GM23338 (cell line): ENCODE data around the gene WDR49. TPM values are rescaled to one million over a fixed set of nuclear protein-coding genes. Genes with fewer than 3 reads are reported as not detected.
A peak's percentile ranks its signal among the peaks of the same experiment; 100 is the strongest.

Experiments
- ATAC-seq: fragments of 200-7000 bp; cut with Tn5 transposase; 3 replicates; pipeline ENCODE4 v1.9.1; 2020
- DNase-seq: peaks from one replicate; pipeline ENCODE4 v3.0.0-alpha.2; 2015; ENCODE audit warnings: low spot score
- H2AFZ ChIP-seq: fragments of 200-600 bp; sonication (generic); 2 replicates; pipeline ENCODE4 v1.8.0; 2016; ENCODE audit warnings: antibody characterized with exemption, mild to moderate bottlenecking, moderate library complexity
- H3F3A ChIP-seq: fragments of 200-600 bp; sonication (generic); replicated peaks from 2 replicates; pipeline ENCODE4 v1.8.0; 2017; ENCODE audit warnings: antibody characterized with exemption, mixed run types, low read depth
- H3K27ac ChIP-seq: fragments of 200-600 bp; sonication (generic); 2 replicates; pipeline ENCODE4 v1.6.1; 2016; ENCODE audit warnings: low read depth
- H3K27me3 ChIP-seq: fragments of 200-600 bp; sonication (generic); 2 replicates; pipeline ENCODE4 v1.8.0; 2016; ENCODE audit warnings: mild to moderate bottlenecking, mixed run types, moderate library complexity; ENCODE audit not compliant: insufficient read depth
- H3K36me3 ChIP-seq: fragments of 200-600 bp; sonication (generic); 2 replicates; pipeline ENCODE4 v1.8.0; 2016; ENCODE audit warnings: mild to moderate bottlenecking; ENCODE audit not compliant: insufficient read depth
- H3K4me1 ChIP-seq: fragments of 200-600 bp; sonication (generic); 2 replicates; pipeline ENCODE4 v1.8.0; 2016; ENCODE audit warnings: mild to moderate bottlenecking, moderate library complexity; ENCODE audit not compliant: insufficient read depth
- H3K4me2 ChIP-seq: fragments of 200-600 bp; sonication (generic); 2 replicates; pipeline ENCODE4 v1.7.1; 2017; ENCODE audit warnings: mixed run types
- H3K4me3 ChIP-seq: fragments of 200-600 bp; sonication (generic); 2 replicates; pipeline ENCODE4 v1.6.1; 2016; ENCODE audit warnings: mixed run types
- H3K79me2 ChIP-seq: fragments of 200-600 bp; sonication (generic); replicated peaks from 2 replicates; pipeline ENCODE4 v1.8.0; 2017; ENCODE audit warnings: mild to moderate bottlenecking; ENCODE audit not compliant: insufficient read depth
- H3K9me2 ChIP-seq: fragments of 200-600 bp; sonication (generic); 2 replicates; pipeline ENCODE4 v1.8.0; 2017; ENCODE audit not compliant: insufficient read depth
- H4K20me1 ChIP-seq: fragments of 200-600 bp; sonication (generic); replicated peaks from 2 replicates; pipeline ENCODE4 v1.8.0; 2017; ENCODE audit warnings: mild to moderate bottlenecking; ENCODE audit not compliant: insufficient read depth
- H3K27ac Mint-ChIP-seq: 2 replicates; pipeline ENCODE4 v1.8.0; 2020; ENCODE audit warnings: inconsistent platforms, mild to moderate bottlenecking, moderate library complexity, mixed read lengths
- H3K27me3 Mint-ChIP-seq: 3 replicates; pipeline ENCODE4 v1.8.0; 2022; ENCODE audit warnings: low read depth, mild to moderate bottlenecking, moderate library complexity, mixed read lengths, inconsistent platforms; ENCODE audit not compliant: insufficient read depth, poor library complexity
- H3K36me3 Mint-ChIP-seq: 3 replicates; pipeline ENCODE4 v1.8.0; 2021; ENCODE audit warnings: low read depth, mild to moderate bottlenecking, inconsistent platforms, moderate library complexity, mixed read lengths
- H3K4me1 Mint-ChIP-seq: 3 replicates; pipeline ENCODE4 v1.8.0; 2020; ENCODE audit warnings: mild to moderate bottlenecking, inconsistent platforms, mixed read lengths
- H3K4me3 Mint-ChIP-seq: 3 replicates; pipeline ENCODE4 v1.8.0; 2021; ENCODE audit warnings: moderate library complexity, mild to moderate bottlenecking, inconsistent platforms, mixed read lengths
- H3K9me3 Mint-ChIP-seq: 3 replicates; pipeline ENCODE4 v1.8.0; 2020; ENCODE audit warnings: moderate library complexity, mild to moderate bottlenecking, inconsistent platforms, mixed read lengths
- CREB1 ChIP-seq: fragments of 250-450 bp; sonication (Bioruptor Pico); IDR thresholded peaks from 2 replicates; pipeline ENCODE4 v1.5.0; 2020; ENCODE audit warnings: low read depth, mild to moderate bottlenecking, moderate library complexity
- CTCF ChIP-seq, 2 experiments: fragments of 200-600 bp in 1 of 2; sonication (generic) in 1 of 2; conservative IDR thresholded peaks; 2 replicates each; pipeline versions ENCODE4 v1.5.1 to v1.6.1; 2016 to 2017; ENCODE audit warnings: antibody characterized with exemption in 2 of 2, low read depth in 2 of 2, mild to moderate bottlenecking in 2 of 2, moderate library complexity in 1 of 2
- EZH2phosphoT487 ChIP-seq: fragments of 200-600 bp; sonication (generic); IDR thresholded peaks from one replicate; pipeline ENCODE4 v1.8.1; 2018; ENCODE audit warnings: antibody characterized with exemption; ENCODE audit not compliant: unreplicated experiment
- JUNB ChIP-seq: IDR thresholded peaks from one replicate; pipeline ENCODE4 v1.6.1; 2016; ENCODE audit warnings: antibody characterized with exemption; ENCODE audit not compliant: unreplicated experiment
- STAT1 ChIP-seq: IDR thresholded peaks from one replicate; pipeline ENCODE4 v1.6.1; 2016; ENCODE audit warnings: antibody characterized with exemption; ENCODE audit not compliant: unreplicated experiment
- ZNF114 ChIP-seq: fragments of 250-450 bp; sonication (Bioruptor Pico); IDR thresholded peaks from 2 replicates; pipeline ENCODE4 v1.5.0; 2020; ENCODE audit warnings: mild to moderate bottlenecking, moderate library complexity
- ZNF331 ChIP-seq: fragments of 250-450 bp; sonication (Bioruptor Pico); IDR thresholded peaks from 2 replicates; pipeline ENCODE4 v1.5.0; 2020; ENCODE audit warnings: low read depth, mild to moderate bottlenecking, moderate library complexity
- ZNF462 ChIP-seq: fragments of 250-450 bp; sonication (Bioruptor Pico); IDR thresholded peaks from 2 replicates; pipeline ENCODE4 v1.5.0; 2020; ENCODE audit warnings: mild to moderate bottlenecking, moderate library complexity
- polyA plus RNA-seq: library from polyadenylated mRNA; unstranded; fragments of >200 nt; fragmentation: Nextera tagmentation; extraction: Ambion mirVana; gene quantifications from 2 replicates; pipeline ENCODE4 v1.2.1, GENCODE V29; 2016
- total RNA-seq: library from RNA; depleted of rRNA; stranded (reverse); fragments of >200 nt; shearing (Covaris generic); gene quantifications from 2 replicates; pipeline ENCODE4 v1.2.3, GENCODE V29; 2014
- TF ChIP-seq, protein P1 (sequence below): IDR thresholded peaks from 2 replicates; pipeline ENCODE4 v1.6.1; 2016; ENCODE audit warnings: antibody characterized with exemption

Gene WDR49
- total and polyA plus RNA-seq, 2 experiments from 2014 or later: 1.4 to 1.9 TPM

DNA sequence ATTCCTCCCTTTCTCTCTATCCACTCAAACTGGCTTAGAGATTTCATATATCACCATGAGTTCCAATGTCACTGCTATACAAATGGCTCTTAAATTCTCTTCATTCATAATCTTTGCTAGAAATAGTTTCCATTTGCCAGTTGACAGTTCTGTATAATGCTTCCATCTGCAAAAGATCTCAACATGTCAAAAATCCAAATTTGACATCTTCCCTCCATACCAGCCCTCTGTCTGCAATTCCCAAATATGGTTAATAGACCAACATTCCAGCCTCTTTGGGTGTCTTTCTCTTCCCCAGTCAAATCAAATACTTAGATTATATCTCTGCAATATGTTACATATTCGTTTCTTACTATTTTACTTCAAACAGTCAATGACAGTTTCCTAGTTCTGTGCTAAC is 115.7 kb downstream of the WDR49 start (continued):
- TF ChIP-seq ZNF462 (CRISPR knock-in tag): no peak

GRCh38 chr3:167521006-167521355 is 132.8 kb downstream of the WDR49 start:
- Mint-ChIP-seq H3K4me1 (peaks cover 7% of the 10 kb centered on the region; the same call in 2 of the 3 replicates), H3K36me3 (no peaks in the 10 kb centered on the region; the same call in 1 of the 3 replicates), H3K27me3 (peaks cover 4% of the 10 kb centered on the region), H3K9me3 (peaks cover 8% of the 10 kb centered on the region; the same call in 2 of the 3 replicates), H3K4me3 (no peak overlapping the region), H3K27ac (peak overlapping the region; percentile 21)
- H3F3A ChIP-seq: no peaks in the 10 kb centered on the region
- H4K20me1 ChIP-seq: no peaks in the 10 kb centered on the region
- H3K36me3 ChIP-seq: no peaks in the 10 kb centered on the region
- no peaks in the 10 kb centered on the region for H3K27me3 ChIP-seq
- H3K9me2 ChIP-seq: peaks cover 4% of the 10 kb centered on the region; the same call in 1 of the 2 replicates
- no peak for DNase-seq
- H2AFZ ChIP-seq: no peak overlapping the region
- H3K4me2 ChIP-seq: no peak overlapping the region
- no peaks in the 10 kb centered on the region for H3K79me2 ChIP-seq
- no peak overlapping the region for H3K27ac ChIP-seq
- H3K4me1 ChIP-seq: no peaks in the 10 kb centered on the region
- ATAC-seq: no peak
- no peak overlapping the region for H3K4me3 ChIP-seq
- TF ChIP-seq, protein P1, sequence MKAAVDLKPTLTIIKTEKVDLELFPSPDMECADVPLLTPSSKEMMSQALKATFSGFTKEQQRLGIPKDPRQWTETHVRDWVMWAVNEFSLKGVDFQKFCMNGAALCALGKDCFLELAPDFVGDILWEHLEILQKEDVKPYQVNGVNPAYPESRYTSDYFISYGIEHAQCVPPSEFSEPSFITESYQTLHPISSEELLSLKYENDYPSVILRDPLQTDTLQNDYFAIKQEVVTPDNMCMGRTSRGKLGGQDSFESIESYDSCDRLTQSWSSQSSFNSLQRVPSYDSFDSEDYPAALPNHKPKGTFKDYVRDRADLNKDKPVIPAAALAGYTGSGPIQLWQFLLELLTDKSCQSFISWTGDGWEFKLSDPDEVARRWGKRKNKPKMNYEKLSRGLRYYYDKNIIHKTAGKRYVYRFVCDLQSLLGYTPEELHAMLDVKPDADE: no peak
- TF ChIP-seq CREB1 (CRISPR knock-in tag): no peak
- TF ChIP-seq JUNB: no peak
- no peak for TF ChIP-seq ZNF331 (CRISPR knock-in tag)
- no peak for TF ChIP-seq ZNF114
- TF ChIP-seq STAT1: no peak
- TF ChIP-seq EZH2phosphoT487: no peak
- no peak for TF ChIP-seq CTCF (conservative IDR thresholded peaks at IDR 0.05; ENCODE audit: low read depth in 2 of 2)
